H9 (cell line): ENCODE results near the gene TMED5. TPM values are rescaled to one million over a fixed set of nuclear protein-coding genes. Genes with fewer than 3 reads are reported as not detected.

Experiments used
- DNase-seq: peaks from one replicate; pipeline ENCODE4 v3.0.0-alpha.2; 2017
- H2AFZ ChIP-seq: one replicate; pipeline ENCODE4 v1.6.1; 2013; ENCODE audit warnings: mild to moderate bottlenecking, low read length, control low read depth, moderate library complexity
- H2AK5ac ChIP-seq: 2 replicates; pipeline ENCODE4 v1.6.1; 2013; ENCODE audit warnings: low read length, control low read depth, mixed read lengths; ENCODE audit not compliant: insufficient read length
- H2BK120ac ChIP-seq: one replicate; pipeline ENCODE4 v1.6.1; 2013; ENCODE audit warnings: low read depth, mild to moderate bottlenecking, low read length, control low read depth, inconsistent platforms; ENCODE audit not compliant: poor library complexity, severe bottlenecking
- H2BK12ac ChIP-seq: 2 replicates; pipeline ENCODE4 v1.6.1; 2013; ENCODE audit warnings: low read length, control low read depth, mixed read lengths, low read depth; ENCODE audit not compliant: insufficient read length
- H2BK15ac ChIP-seq: 2 replicates; pipeline ENCODE4 v1.6.1; 2013; ENCODE audit warnings: low read depth, low read length, control low read depth
- H2BK20ac ChIP-seq: one replicate; pipeline ENCODE4 v1.6.1; 2013; ENCODE audit warnings: low read depth, mild to moderate bottlenecking, low read length, control low read depth, inconsistent platforms; ENCODE audit not compliant: poor library complexity, severe bottlenecking
- H2BK5ac ChIP-seq: 2 replicates; pipeline ENCODE4 v1.6.1; 2013; ENCODE audit warnings: low read length, control low read depth, mixed read lengths; ENCODE audit not compliant: insufficient read length
- H3K14ac ChIP-seq: 2 replicates; pipeline ENCODE4 v1.6.1; 2013; ENCODE audit warnings: low read length, control low read depth; ENCODE audit not compliant: insufficient read depth
- H3K18ac ChIP-seq: 2 replicates; pipeline ENCODE4 v1.6.1; 2013; ENCODE audit warnings: low read depth, mild to moderate bottlenecking, mixed read lengths, low read length, control low read depth; ENCODE audit not compliant: insufficient read length
- H3K23ac ChIP-seq: 2 replicates; pipeline ENCODE4 v1.6.1; 2013; ENCODE audit warnings: low read length, control low read depth, mixed read lengths, low read depth; ENCODE audit not compliant: insufficient read length
- H3K23me2 ChIP-seq: 2 replicates; pipeline ENCODE4 v1.6.1; 2013; ENCODE audit warnings: low read depth, mild to moderate bottlenecking, mixed read lengths, low read length, control low read depth; ENCODE audit not compliant: insufficient read length, poor library complexity, severe bottlenecking
- H3K27ac ChIP-seq: 2 replicates; pipeline ENCODE4 v1.5.1; 2013; ENCODE audit warnings: low read length, control low read depth, mixed read lengths, low read depth; ENCODE audit not compliant: insufficient read length
- H3K27me3 ChIP-seq: 2 replicates; pipeline ENCODE4 v1.6.1; 2013; ENCODE audit warnings: low read length, control low read depth, inconsistent platforms; ENCODE audit not compliant: insufficient read depth
- H3K4ac ChIP-seq: 2 replicates; pipeline ENCODE4 v1.6.1; 2013; ENCODE audit warnings: low read depth, mild to moderate bottlenecking, control low read depth, inconsistent platforms, low read length, moderate library complexity
- H3K4me1 ChIP-seq: 2 replicates; pipeline ENCODE4 v1.6.1; 2013; ENCODE audit warnings: low read length, control low read depth, inconsistent platforms; ENCODE audit not compliant: insufficient read depth
- H3K4me2 ChIP-seq: 2 replicates; pipeline ENCODE4 v1.6.1; 2013; ENCODE audit warnings: low read length, control low read depth, mixed read lengths; ENCODE audit not compliant: insufficient read length, insufficient read depth
- H3K56ac ChIP-seq: 2 replicates; pipeline ENCODE4 v1.6.1; 2013; ENCODE audit warnings: low read depth, mild to moderate bottlenecking, mixed read lengths, low read length, control low read depth; ENCODE audit not compliant: insufficient read length
- H3K79me1 ChIP-seq: 2 replicates; pipeline ENCODE4 v1.6.1; 2013; ENCODE audit warnings: low read depth, mild to moderate bottlenecking, moderate library complexity, low read length, control low read depth, inconsistent platforms; ENCODE audit not compliant: insufficient read depth, poor library complexity, severe bottlenecking
- H3K79me2 ChIP-seq: 2 replicates; pipeline ENCODE4 v1.6.1; 2013; ENCODE audit warnings: low read length, control low read depth, inconsistent platforms; ENCODE audit not compliant: insufficient read depth
- H3K9ac ChIP-seq: 2 replicates; pipeline ENCODE4 v1.6.1; 2013; ENCODE audit warnings: low read length, control low read depth, mixed read lengths; ENCODE audit not compliant: insufficient read length; ENCODE audit errors: extremely low read depth
- H3K9me3 ChIP-seq: one replicate; pipeline ENCODE4 v1.6.1; 2013; ENCODE audit warnings: low read depth, low read length, inconsistent platforms; ENCODE audit not compliant: control insufficient read depth
- H3T11ph ChIP-seq: one replicate; pipeline ENCODE4 v1.6.1; 2013; ENCODE audit warnings: mild to moderate bottlenecking, low read length, control low read depth, inconsistent platforms
- H4K20me1 ChIP-seq: one replicate; pipeline ENCODE4 v1.6.1; 2013; ENCODE audit not compliant: control insufficient read depth, insufficient read length, insufficient read depth
- H4K5ac ChIP-seq: 2 replicates; pipeline ENCODE4 v1.6.1; 2013; ENCODE audit warnings: low read depth, mild to moderate bottlenecking, mixed read lengths, low read length, control low read depth; ENCODE audit not compliant: insufficient read length
- H4K8ac ChIP-seq: replicated peaks from 2 replicates; pipeline ENCODE4 v1.6.1; 2013; ENCODE audit warnings: low read length, control low read depth, mixed read lengths, low read depth; ENCODE audit not compliant: insufficient read length
- H4K91ac ChIP-seq: 2 replicates; pipeline ENCODE4 v1.6.1; 2013; ENCODE audit warnings: low read depth, mild to moderate bottlenecking, moderate library complexity, mixed read lengths, low read length, control low read depth; ENCODE audit not compliant: insufficient read length
- H3K27ac Mint-ChIP-seq, 3 experiments: 2 replicates in 2 of 3; 3 replicates in 1 of 3; pipeline ENCODE4 v1.8.0; 2020 to 2021; ENCODE audit warnings: mixed read lengths in 3 of 3, mild to moderate bottlenecking in 1 of 3, moderate library complexity in 1 of 3
- H3K27me3 Mint-ChIP-seq: 2 replicates; pipeline ENCODE4 v1.8.0; 2021; ENCODE audit warnings: low read depth, mild to moderate bottlenecking, moderate library complexity, mixed read lengths
- H3K36me3 Mint-ChIP-seq, 3 experiments: 2 replicates in 2 of 3; 3 replicates in 1 of 3; pipeline ENCODE4 v1.8.0; 2020 to 2021; ENCODE audit warnings: low read depth in 3 of 3, mixed read lengths in 3 of 3; ENCODE audit not compliant: insufficient read depth in 1 of 3
- H3K4me1 Mint-ChIP-seq, 2 experiments: 2 replicates each; pipeline ENCODE4 v1.8.0; 2020; ENCODE audit warnings: mixed read lengths in 2 of 2
- H3K4me3 Mint-ChIP-seq, 2 experiments: 2 replicates in 1 of 2; 3 replicates in 1 of 2; pipeline ENCODE4 v1.8.0; 2020 to 2021; ENCODE audit warnings: mild to moderate bottlenecking in 2 of 2, mixed read lengths in 2 of 2, moderate library complexity in 1 of 2
- H3K9me3 Mint-ChIP-seq, 2 experiments: 2 replicates in 1 of 2; 3 replicates in 1 of 2; pipeline ENCODE4 v1.8.0; 2020; ENCODE audit warnings: mild to moderate bottlenecking in 2 of 2, mixed read lengths in 2 of 2, moderate library complexity in 1 of 2
- WGBS: extraction: QIAGEN DNeasy Blood & Tissue Kit; methylation state at CpG from one replicate; pipeline ENCODE4 v1.1.7; 2013; ENCODE audit warnings: missing lambda C conversion rate, low lambda C conversion rate, mixed read lengths; ENCODE audit not compliant: insufficient read length; ENCODE audit errors: extremely low coverage; 5-methylcytosine and 5-hydroxymethylcytosine counted together
- total RNA-seq: library from RNA; stranded (reverse); gene quantifications from 2 replicates; pipeline ENCODE4 v1.2.1, GENCODE V29; 2021
- TF ChIP-seq, protein P1 (sequence below): fragments of 200-600 bp; sonication (generic); conservative IDR thresholded peaks from 3 replicates; pipeline ENCODE4 v1.8.0; 2021; ENCODE audit warnings: antibody characterized with exemption, mild to moderate bottlenecking

TMED5 gene
- total RNA-seq, 1 experiment from 2014 or later, result 35.0 TPM

DNA sequence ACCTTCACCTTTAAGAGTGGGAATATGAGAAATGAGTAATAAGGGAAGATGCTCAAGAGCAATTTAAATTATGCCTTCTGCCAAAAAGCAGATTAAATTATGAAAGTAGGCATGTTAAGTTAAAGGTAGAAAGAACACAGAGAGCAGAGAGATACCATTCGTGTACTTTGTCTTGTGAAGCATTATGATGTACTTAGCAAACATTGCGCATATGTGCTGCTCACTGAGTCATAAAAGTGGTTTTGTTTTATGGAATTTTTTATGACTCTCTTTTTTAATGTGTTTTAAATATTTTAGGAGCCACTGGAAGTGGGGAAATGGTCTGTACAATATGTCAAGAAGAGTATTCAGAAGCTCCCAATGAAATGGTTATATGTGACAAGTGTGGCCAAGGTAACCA lies 65.8 kb downstream of the TMED5 start:
- no peak for DNase-seq
- Histone ChIP-seq H2BK120ac (no peak overlapping the region), H3K27ac (no peak overlapping the region), H2BK15ac (no peak overlapping the region), H3K23ac (no peak overlapping the region), H4K8ac (no peak overlapping the region), H3K56ac (no peak overlapping the region), H3K4me2 (no peak overlapping the region), H2AK5ac (no peak overlapping the region), H4K5ac (no peak overlapping the region), H4K91ac (no peak overlapping the region), H2BK20ac (no peak overlapping the region), H3K79me2 (peaks cover 15% of the 10 kb centered on the region; the same call in 1 of the 2 replicates), H3K9ac (no peak overlapping the region), H3K18ac (no peak overlapping the region), H4K20me1 (no peaks in the 10 kb centered on the region), H3K23me2 (no peaks in the 10 kb centered on the region), H3K79me1 (peaks cover 6% of the 10 kb centered on the region), H2AFZ (no peak overlapping the region), H3K27me3 (no peaks in the 10 kb centered on the region), H3K4me1 (no peaks in the 10 kb centered on the region), H2BK12ac (no peak overlapping the region), H3K9me3 (no peaks in the 10 kb centered on the region), H3K14ac (no peak overlapping the region), H3T11ph (no peak overlapping the region), H2BK5ac (no peak overlapping the region), H3K4ac (no peak overlapping the region)
- Mint-ChIP-seq H3K27ac (no peak overlapping the region), H3K27me3 (no peaks in the 10 kb centered on the region), H3K36me3 (peaks cover 34 to 65% (median 53%) of the 10 kb centered on the region in 3 experiments), H3K9me3 (no peaks in the 10 kb centered on the region), H3K4me1 (peaks cover 25 to 27% of the 10 kb centered on the region in 2 experiments), H3K4me3 (no peak overlapping the region)
- no CpG with 5 or more reads among the region's 2 CpGs for WGBS
- TF ChIP-seq, protein P1, sequence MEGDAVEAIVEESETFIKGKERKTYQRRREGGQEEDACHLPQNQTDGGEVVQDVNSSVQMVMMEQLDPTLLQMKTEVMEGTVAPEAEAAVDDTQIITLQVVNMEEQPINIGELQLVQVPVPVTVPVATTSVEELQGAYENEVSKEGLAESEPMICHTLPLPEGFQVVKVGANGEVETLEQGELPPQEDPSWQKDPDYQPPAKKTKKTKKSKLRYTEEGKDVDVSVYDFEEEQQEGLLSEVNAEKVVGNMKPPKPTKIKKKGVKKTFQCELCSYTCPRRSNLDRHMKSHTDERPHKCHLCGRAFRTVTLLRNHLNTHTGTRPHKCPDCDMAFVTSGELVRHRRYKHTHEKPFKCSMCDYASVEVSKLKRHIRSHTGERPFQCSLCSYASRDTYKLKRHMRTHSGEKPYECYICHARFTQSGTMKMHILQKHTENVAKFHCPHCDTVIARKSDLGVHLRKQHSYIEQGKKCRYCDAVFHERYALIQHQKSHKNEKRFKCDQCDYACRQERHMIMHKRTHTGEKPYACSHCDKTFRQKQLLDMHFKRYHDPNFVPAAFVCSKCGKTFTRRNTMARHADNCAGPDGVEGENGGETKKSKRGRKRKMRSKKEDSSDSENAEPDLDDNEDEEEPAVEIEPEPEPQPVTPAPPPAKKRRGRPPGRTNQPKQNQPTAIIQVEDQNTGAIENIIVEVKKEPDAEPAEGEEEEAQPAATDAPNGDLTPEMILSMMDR, result no peak
